Hepatocyte (in vitro differentiated cells): Measurements from ENCODE around the gene ASTN2. TPM values are rescaled to one million over a fixed set of nuclear protein-coding genes. Genes with fewer than 3 reads are reported as not detected.

Source experiments
- DNase-seq: peaks from one replicate; pipeline ENCODE4 v3.0.0-alpha.2; 2016; ENCODE audit warnings: low spot score
- H2AFZ ChIP-seq: fragments of 200-600 bp; sonication (generic); 2 replicates; pipeline ENCODE4 v1.6.0; 2016; ENCODE audit warnings: antibody characterized with exemption, mild to moderate bottlenecking
- H3K27ac ChIP-seq: fragments of 200-600 bp; sonication (generic); 2 replicates; pipeline ENCODE4 v1.5.1; 2016; ENCODE audit warnings: mild to moderate bottlenecking
- H3K27me3 ChIP-seq: fragments of 200-600 bp; sonication (generic); 2 replicates; pipeline ENCODE4 v1.6.1; 2016
- H3K36me3 ChIP-seq: fragments of 200-600 bp; sonication (generic); replicated peaks from 2 replicates; pipeline ENCODE4 v1.5.1; 2016; ENCODE audit warnings: low read depth; ENCODE audit not compliant: insufficient read depth
- H3K4me1 ChIP-seq: fragments of 200-600 bp; sonication (generic); 2 replicates; pipeline ENCODE4 v1.5.1; 2016; ENCODE audit warnings: mild to moderate bottlenecking, moderate library complexity; ENCODE audit not compliant: insufficient read depth
- H3K4me2 ChIP-seq: fragments of 200-600 bp; sonication (generic); 2 replicates; pipeline ENCODE4 v1.6.0; 2016
- H3K4me3 ChIP-seq: fragments of 200-600 bp; sonication (generic); 2 replicates; pipeline ENCODE4 v1.5.1; 2016; ENCODE audit warnings: mild to moderate bottlenecking
- H3K79me2 ChIP-seq: fragments of 200-600 bp; sonication (generic); 2 replicates; pipeline ENCODE4 v1.6.0; 2017; ENCODE audit warnings: mild to moderate bottlenecking
- H3K9me2 ChIP-seq: fragments of 200-600 bp; sonication (generic); replicated peaks from 2 replicates; pipeline ENCODE4 v1.6.0; 2017; ENCODE audit warnings: mild to moderate bottlenecking; ENCODE audit not compliant: insufficient read depth
- H3K9me3 ChIP-seq: fragments of 200-600 bp; sonication (generic); 2 replicates; pipeline ENCODE4 v1.5.1; 2016; ENCODE audit warnings: low read depth, mild to moderate bottlenecking
- H4K20me1 ChIP-seq: fragments of 200-600 bp; sonication (generic); 2 replicates; pipeline ENCODE4 v1.6.0; 2016; ENCODE audit warnings: mild to moderate bottlenecking; ENCODE audit not compliant: insufficient read depth, poor library complexity, severe bottlenecking
- CTCF ChIP-seq: fragments of 200-600 bp; sonication (generic); IDR thresholded peaks from 2 replicates; pipeline ENCODE4 v1.5.1; 2016; ENCODE audit warnings: antibody characterized with exemption, mild to moderate bottlenecking; ENCODE audit not compliant: poor library complexity
- EZH2 ChIP-seq: fragments of 200-600 bp; sonication (generic); IDR thresholded peaks from 2 replicates; pipeline ENCODE4 v1.6.1; 2016; ENCODE audit warnings: antibody characterized with exemption, mild to moderate bottlenecking, borderline replicate concordance
- EZH2phosphoT487 ChIP-seq: fragments of 200-600 bp; sonication (generic); IDR thresholded peaks from one replicate; pipeline ENCODE4 v1.6.1; 2018; ENCODE audit warnings: antibody characterized with exemption, mild to moderate bottlenecking, low read depth, moderate library complexity; ENCODE audit not compliant: unreplicated experiment, severe bottlenecking
- WGBS: methylation state at CpG from one replicate; pipeline ENCODE4 v1.1.6; 2016; ENCODE audit warnings: low lambda C conversion rate; ENCODE audit errors: missing lambda C conversion rate; 5-methylcytosine and 5-hydroxymethylcytosine counted together
- polyA plus RNA-seq: library from polyadenylated mRNA; unstranded; fragments of >200 nt; fragmentation: Nextera tagmentation; extraction: Ambion mirVana; gene quantifications from 2 replicates; pipeline ENCODE4 v1.2.1, GENCODE V29; 2016
- total RNA-seq: library from RNA; depleted of rRNA; stranded (reverse); fragments of >200 nt; gene quantifications from 2 replicates; pipeline ENCODE4 v1.2.3, GENCODE V29; 2014

Gene ASTN2
- total and polyA plus RNA-seq, 2 experiments from 2014 or later: 6.4 to 8.4 TPM

GRCh38 chr9:116547729-116548426 is 867.0 kb downstream of the ASTN2 start:
- no peaks in the 10 kb centered on the region for H3K27me3 ChIP-seq
- peak; percentile 14 for DNase-seq
- WGBS: 70% methylated on average over 11 of the region's 11 CpGs
- TF ChIP-seq EZH2phosphoT487 (no peak), EZH2 (no peak), CTCF (no peak)
- peak overlapping the region; percentile 70 for H3K27ac ChIP-seq
- no peak overlapping the region for H3K4me2 ChIP-seq
- no peak overlapping the region for H3K4me3 ChIP-seq
- peaks cover 30% of the 10 kb centered on the region for H3K4me1 ChIP-seq
- H3K9me2 ChIP-seq: no peaks in the 10 kb centered on the region
- H4K20me1 ChIP-seq: no peaks in the 10 kb centered on the region
- no peaks in the 10 kb centered on the region for H3K79me2 ChIP-seq
- no peaks in the 10 kb centered on the region for H3K36me3 ChIP-seq
- no peaks in the 10 kb centered on the region for H3K9me3 ChIP-seq
- H2AFZ ChIP-seq: no peak overlapping the region

GRCh38 chr9:116546711-116547581 is 867.9 kb downstream of the ASTN2 start:
- H3K4me1 ChIP-seq: peaks cover 30% of the 10 kb centered on the region
- H3K27me3 ChIP-seq: no peaks in the 10 kb centered on the region
- H3K9me2 ChIP-seq: no peaks in the 10 kb centered on the region
- no peak overlapping the region for H3K4me2 ChIP-seq
- no peaks in the 10 kb centered on the region for H4K20me1 ChIP-seq
- H3K4me3 ChIP-seq: no peak overlapping the region
- 77% methylated on average over 7 of the region's 7 CpGs for WGBS
- H2AFZ ChIP-seq: no peak overlapping the region
- TF ChIP-seq EZH2phosphoT487: no peak
- H3K36me3 ChIP-seq: no peaks in the 10 kb centered on the region
- H3K27ac ChIP-seq: peak overlapping the region; percentile 70
- peak; percentile 50 for DNase-seq
- H3K79me2 ChIP-seq: no peaks in the 10 kb centered on the region
- no peaks in the 10 kb centered on the region for H3K9me3 ChIP-seq

GRCh38 chr9:116544896-116545295 is 870.0 kb downstream of the ASTN2 start:
- Histone ChIP-seq H3K79me2 (no peaks in the 10 kb centered on the region), H3K27me3 (no peaks in the 10 kb centered on the region), H4K20me1 (no peaks in the 10 kb centered on the region), H3K9me3 (no peaks in the 10 kb centered on the region), H3K36me3 (no peaks in the 10 kb centered on the region), H3K27ac (no peak overlapping the region), H2AFZ (no peak overlapping the region), H3K4me1 (peaks cover 25% of the 10 kb centered on the region), H3K4me2 (no peak overlapping the region), H3K4me3 (no peak overlapping the region), H3K9me2 (no peaks in the 10 kb centered on the region)
- WGBS: 100% methylated on average over 2 of the region's 2 CpGs
- DNase-seq: no peak
- TF ChIP-seq EZH2 (no peak), EZH2phosphoT487 (no peak), CTCF (no peak)
